ENCODE data around the gene YLPM1.
A peak's percentile ranks its signal among the peaks of the same experiment; 100 is the strongest.

Gene YLPM1

GRCh38 chr14:74840603-74841030, 77.5 kb downstream of the YLPM1 start:
- DNase-seq (ENCODE audit: insufficient read length, low spot score) = no peak
- no peak for TF ChIP-seq CTCF (IDR thresholded peaks at IDR 0.05; ENCODE audit: insufficient read depth, missing control alignments)
- peak; percentile 29 for FAIRE-seq

GRCh38 chr14:74841230-74842207, 78.4 kb downstream of the YLPM1 start:
- no peak for FAIRE-seq

GRCh38 chr14:74843653-74844052, 80.5 kb downstream of the YLPM1 start:
- no peak for FAIRE-seq
- TF ChIP-seq CTCF (IDR thresholded peaks at IDR 0.05; ENCODE audit: insufficient read depth, missing control alignments) = no peak
- no peak for DNase-seq (ENCODE audit: insufficient read length, low spot score)

More at GRCh38 chr14:74841230-74842207, 78.4 kb downstream of the YLPM1 start:
- DNase-seq (ENCODE audit: insufficient read length, low spot score) = no peak
- no peak for TF ChIP-seq CTCF (IDR thresholded peaks at IDR 0.05; ENCODE audit: insufficient read depth, missing control alignments)

- FAIRE-seq (no peak), DNase-seq (ENCODE audit: insufficient read length, low spot score) (no peak)
- no peak for TF ChIP-seq CTCF (IDR thresholded peaks at IDR 0.05; ENCODE audit: insufficient read depth, missing control alignments)
Measured at GRCh38 chr14:74846168-74846567, 83.1 kb downstream of the YLPM1 start.

GRCh38 chr14:74846968-74847665, 84.0 kb downstream of the YLPM1 start:
- no peak for FAIRE-seq
- no peak for DNase-seq (ENCODE audit: insufficient read length, low spot score)
- no peak for TF ChIP-seq CTCF (IDR thresholded peaks at IDR 0.05; ENCODE audit: insufficient read depth, missing control alignments)

- no peak for FAIRE-seq
Measured at GRCh38 chr14:74848768-74849167, 85.7 kb downstream of the YLPM1 start.

More at GRCh38 chr14:74848768-74849167, 85.7 kb downstream of the YLPM1 start:
- DNase-seq (ENCODE audit: insufficient read length, low spot score) = no peak
- TF ChIP-seq CTCF (IDR thresholded peaks at IDR 0.05; ENCODE audit: insufficient read depth, missing control alignments) = no peak

Data from D721Med (cell line).